OCI-LY7 (cell line): ENCODE data around the gene PDHX. TPM values are rescaled to one million over a fixed set of nuclear protein-coding genes. Genes with fewer than 3 reads are reported as not detected.

Experiments used
- BruUV-seq: library from RNA; stranded (reverse); fragments of 400-500 nt; replicated peaks from 2 replicates; lab custom pipeline; 2021; lab: Mats Ljungman, UMichigan
- CTCF ChIA-PET: fragments of 300-600 bp; sonication (Branson Sonifier 250); formaldehyde crosslinking; loops from one replicate; lab custom pipeline; 2022; ENCODE audit warnings: antibody characterized with exemption; ENCODE audit not compliant: unreplicated experiment; lab: Charles Lee
- POLR2A ChIA-PET: fragments of 300-600 bp; sonication (Branson Sonifier 250); formaldehyde crosslinking; loops from one replicate; lab custom pipeline; 2022; ENCODE audit warnings: antibody characterized with exemption; lab: Charles Lee
- DNase-seq: peaks from one replicate; pipeline ENCODE4 v3.0.0-alpha.2; 2015; ENCODE audit warnings: low spot score
- H2AFZ ChIP-seq: fragments of 200-600 bp; sonication (generic), shearing (Covaris generic); 2 replicates; pipeline ENCODE4 v1.6.1; 2014; ENCODE audit warnings: mild to moderate bottlenecking, antibody characterized with exemption, low read length, moderate library complexity
- H3K27ac ChIP-seq: fragments of 200-600 bp; sonication (generic); 2 replicates; pipeline ENCODE4 v1.5.1; 2014; ENCODE audit warnings: mixed run types, low read depth, mild to moderate bottlenecking, moderate library complexity, low read length, inconsistent platforms; ENCODE audit not compliant: poor library complexity, severe bottlenecking
- H3K36me3 ChIP-seq: fragments of 200-600 bp; sonication (generic); 2 replicates; pipeline ENCODE4 v1.6.1; 2014; ENCODE audit warnings: mild to moderate bottlenecking, antibody characterized with exemption, low read length, moderate library complexity, mixed read lengths; ENCODE audit not compliant: insufficient read depth
- H3K4me1 ChIP-seq: fragments of 200-600 bp; sonication (generic); 2 replicates; pipeline ENCODE4 v1.5.1; 2014; ENCODE audit warnings: mild to moderate bottlenecking, low read length; ENCODE audit not compliant: insufficient read depth, poor library complexity, severe bottlenecking
- H3K4me2 ChIP-seq: fragments of 200-600 bp; sonication (generic); 2 replicates; pipeline ENCODE4 v1.6.1; 2014; ENCODE audit warnings: mild to moderate bottlenecking, low read length
- H3K4me3 ChIP-seq: fragments of 200-600 bp; sonication (generic); 2 replicates; pipeline ENCODE4 v1.5.1; 2014; ENCODE audit warnings: mild to moderate bottlenecking, low read depth, low read length; ENCODE audit not compliant: poor library complexity, severe bottlenecking
- H3K79me2 ChIP-seq: fragments of 200-600 bp; sonication (generic); 2 replicates; pipeline ENCODE4 v1.6.1; 2016; ENCODE audit warnings: low read depth, mild to moderate bottlenecking, low read length, moderate library complexity, mixed read lengths; ENCODE audit not compliant: insufficient read depth
- H3K9me2 ChIP-seq: fragments of 200-600 bp; sonication (generic); 2 replicates; pipeline ENCODE4 v1.6.1; 2016; ENCODE audit warnings: mild to moderate bottlenecking, low read length, mixed read lengths; ENCODE audit not compliant: insufficient read depth
- H3K9me3 ChIP-seq: fragments of 200-600 bp; sonication (generic); 2 replicates; pipeline ENCODE4 v1.6.1; 2014; ENCODE audit warnings: mild to moderate bottlenecking, mixed run types, low read length, mixed read lengths
- H4K20me1 ChIP-seq: fragments of 200-600 bp; sonication (generic); 2 replicates; pipeline ENCODE4 v1.6.1; 2014; ENCODE audit warnings: mild to moderate bottlenecking, antibody characterized with exemption, low read length, moderate library complexity, mixed read lengths; ENCODE audit not compliant: insufficient read depth
- CTCF ChIP-seq: fragments of 200-600 bp; sonication (generic); conservative IDR thresholded peaks from 2 replicates; pipeline ENCODE4 v1.5.1; 2014; ENCODE audit warnings: mild to moderate bottlenecking, antibody characterized with exemption, low read length, moderate library complexity, mixed read lengths
- EZH2phosphoT487 ChIP-seq: fragments of 200-600 bp; sonication (generic); IDR thresholded peaks from 2 replicates; pipeline ENCODE4 v1.6.1; 2018; ENCODE audit warnings: low read depth, borderline replicate concordance, mild to moderate bottlenecking, mixed run types, antibody characterized with exemption, low read length, moderate library complexity, mixed read lengths
- intact Hi-C: fragments of 100-400 bp; cut with micrococcal nuclease; formaldehyde crosslinking; loops from one replicate; pipeline ENCODE4 v1.10.0; 2022; ENCODE audit not compliant: unreplicated experiment
- total RNA-seq, 2 experiments: library from RNA; depleted of rRNA in 1 of 2; stranded (reverse); fragments of >200 nt in 1 of 2; shearing (Covaris generic) in 1 of 2; gene quantifications; 2 replicates each; pipeline ENCODE4 v1.2.3, GENCODE V29; 2014 to 2022

The PDHX gene
- total RNA-seq, 2 experiments from 2014 or later = 18.0 to 50.9 TPM

GRCh38 chr11:35029979-35030682 lies 113.7 kb downstream of the PDHX start:
- no peaks in the 10 kb centered on the region for H3K36me3 ChIP-seq
- TF ChIP-seq CTCF (no peak), EZH2phosphoT487 (no peak)
- no peak overlapping the region for H3K4me2 ChIP-seq
- H3K9me2 ChIP-seq = no peaks in the 10 kb centered on the region
- H3K4me1 ChIP-seq = no peaks in the 10 kb centered on the region
- no peaks in the 10 kb centered on the region for H3K9me3 ChIP-seq
- H2AFZ ChIP-seq = no peak overlapping the region
- BruUV-seq = no TSS peak
- H3K27ac ChIP-seq = no peak overlapping the region
- ChIA-PET CTCF (no interaction called here), POLR2A (interaction anchor here (0.6 to 2.7 kb wide), 10 partner anchors 10 to 476 kb away, joined by 3 to 11 read pairs (median 3); no protein-coding TSS in a partner anchor)
- H3K79me2 ChIP-seq = no peaks in the 10 kb centered on the region
- H4K20me1 ChIP-seq = no peaks in the 10 kb centered on the region
- no peak for DNase-seq
- intact Hi-C loops = no loop called here
- no peak overlapping the region for H3K4me3 ChIP-seq

- no peaks in the 10 kb centered on the region for H4K20me1 ChIP-seq
- ChIA-PET POLR2A (interaction anchor here (0.5 to 2.7 kb wide), 6 partner anchors 10 to 1710 kb away, joined by 3 to 11 read pairs (median 4); no protein-coding TSS in a partner anchor), CTCF (no interaction called here)
- DNase-seq = no peak
- H3K9me3 ChIP-seq = no peaks in the 10 kb centered on the region
- no peak overlapping the region for H3K27ac ChIP-seq
- BruUV-seq = no TSS peak
- no peaks in the 10 kb centered on the region for H3K79me2 ChIP-seq
- no peaks in the 10 kb centered on the region for H3K36me3 ChIP-seq
- H2AFZ ChIP-seq = no peak overlapping the region
- H3K4me3 ChIP-seq = no peak overlapping the region
- H3K9me2 ChIP-seq = no peaks in the 10 kb centered on the region
- TF ChIP-seq CTCF (no peak), EZH2phosphoT487 (no peak)
- intact Hi-C loops = no loop called here
- H3K4me2 ChIP-seq = no peak overlapping the region
- peaks cover 2% of the 10 kb centered on the region for H3K4me1 ChIP-seq
These were observed 114.3 kb downstream of the PDHX start for GRCh38 chr11:35030716-35031213.

- no TSS peak for BruUV-seq
- DNase-seq = no peak
- H3K79me2 ChIP-seq = no peaks in the 10 kb centered on the region
- H2AFZ ChIP-seq = no peak overlapping the region
- CTCF ChIA-PET = no interaction called here
- H4K20me1 ChIP-seq = no peaks in the 10 kb centered on the region
- POLR2A ChIA-PET = interaction anchor here (0.5 to 2.7 kb wide), 7 partner anchors 10 to 1711 kb away, joined by 3 to 11 read pairs (median 4); no protein-coding TSS in a partner anchor
- no peaks in the 10 kb centered on the region for H3K9me3 ChIP-seq
- no peak overlapping the region for H3K27ac ChIP-seq
- intact Hi-C loops = no loop called here
- TF ChIP-seq EZH2phosphoT487 = no peak
- TF ChIP-seq CTCF = no peak
- H3K9me2 ChIP-seq = no peaks in the 10 kb centered on the region
- no peaks in the 10 kb centered on the region for H3K36me3 ChIP-seq
- H3K4me1 ChIP-seq = peaks cover 6% of the 10 kb centered on the region
- no peak overlapping the region for H3K4me2 ChIP-seq
- H3K4me3 ChIP-seq = no peak overlapping the region
These were observed 114.9 kb downstream of the PDHX start for GRCh38 chr11:35031346-35031745.
